ENCODE results near the gene STX1A.

STX1A gene

DNA sequence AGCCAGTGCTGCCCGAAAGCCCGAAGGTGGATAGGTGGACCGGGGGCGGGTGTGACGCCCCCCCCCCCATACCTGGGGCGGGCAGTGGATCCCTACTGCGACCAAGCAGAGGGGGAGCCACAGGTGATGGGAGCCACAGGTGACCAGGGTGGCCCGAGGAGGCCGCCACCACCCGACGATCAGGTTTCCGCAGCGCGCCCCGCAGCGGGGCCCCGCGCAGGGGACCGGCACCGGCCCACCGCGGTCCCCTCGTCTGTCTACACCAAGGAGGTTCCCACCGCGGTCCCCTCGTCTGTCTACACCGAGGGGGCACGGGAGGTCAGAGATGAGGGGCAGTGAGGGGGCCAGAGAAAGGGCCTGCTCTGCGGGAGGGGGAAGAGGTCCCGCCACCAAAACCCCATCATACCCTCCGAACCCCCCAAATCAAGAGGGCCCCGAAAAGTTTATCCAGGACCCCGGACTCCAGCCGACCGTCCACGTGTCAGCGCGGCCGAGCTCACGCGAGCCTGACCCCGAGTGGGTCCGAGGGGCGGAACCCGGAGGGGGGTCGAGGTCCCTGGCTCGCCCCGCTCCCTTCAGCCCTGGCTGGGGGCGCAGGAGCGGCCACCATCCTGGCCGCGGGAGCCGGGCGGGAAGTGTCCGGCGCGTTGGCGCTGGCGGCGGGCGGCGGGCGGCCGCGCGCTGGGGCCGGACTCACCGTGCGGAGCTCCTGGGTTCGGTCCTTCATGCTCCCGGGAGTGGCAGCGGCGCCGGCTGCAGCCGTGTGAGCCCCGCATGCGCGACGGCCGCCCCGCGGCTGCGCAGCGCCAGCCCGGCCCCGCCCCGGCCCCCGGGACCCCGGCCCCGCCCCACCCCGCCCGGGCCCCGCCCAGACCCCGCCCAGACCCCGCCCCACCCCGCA, at the start of gene STX1A:
TSS of gene STX1A (minus strand) at position 765 of the 901 bp plus-strand sequence. CDS start at position 727, 38 bp downstream.
- no peak for DNase-seq

DNA sequence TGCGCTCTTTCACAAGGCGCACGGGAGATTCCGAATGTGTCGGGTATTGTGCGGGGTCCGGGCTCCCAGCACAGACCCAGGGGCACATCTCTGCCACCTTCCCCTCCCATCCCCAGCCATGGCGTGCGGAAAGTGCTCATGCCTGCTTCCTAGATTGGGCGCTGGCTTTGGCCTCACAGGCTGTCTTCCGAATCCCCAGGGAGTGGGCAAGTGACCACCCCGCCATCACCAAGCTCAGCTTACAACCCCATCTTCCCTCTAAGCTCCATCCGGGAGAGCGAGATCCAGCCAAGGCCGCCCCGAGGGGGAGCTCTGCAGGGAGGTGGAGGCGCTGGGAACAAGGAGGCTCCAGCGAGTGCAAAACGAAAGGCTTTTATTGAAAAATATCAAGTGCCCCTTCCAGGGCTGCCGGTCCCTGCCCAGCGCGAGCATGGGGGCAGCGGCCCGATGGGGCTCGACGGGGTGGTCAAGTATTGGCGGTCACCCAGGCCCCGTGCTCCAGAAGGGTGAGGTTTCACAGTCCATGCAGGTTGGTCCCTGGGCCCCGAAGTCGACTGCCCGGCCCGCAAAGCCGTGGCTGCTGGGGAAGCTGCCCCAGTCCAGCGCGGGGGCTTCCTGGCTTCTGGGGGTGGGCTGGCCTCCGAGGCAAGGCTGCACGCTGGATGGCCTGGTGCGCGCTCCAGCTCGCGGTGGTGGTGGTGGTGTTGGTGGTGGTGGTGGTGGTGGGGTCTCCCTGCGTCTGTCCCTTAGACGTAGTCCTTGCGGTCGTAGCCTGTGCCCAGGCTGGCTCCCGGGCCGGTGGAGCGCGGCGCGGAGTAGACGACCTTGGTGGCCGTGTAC, 49.4 kb upstream of the STX1A start:
- no peak for DNase-seq

DNA sequence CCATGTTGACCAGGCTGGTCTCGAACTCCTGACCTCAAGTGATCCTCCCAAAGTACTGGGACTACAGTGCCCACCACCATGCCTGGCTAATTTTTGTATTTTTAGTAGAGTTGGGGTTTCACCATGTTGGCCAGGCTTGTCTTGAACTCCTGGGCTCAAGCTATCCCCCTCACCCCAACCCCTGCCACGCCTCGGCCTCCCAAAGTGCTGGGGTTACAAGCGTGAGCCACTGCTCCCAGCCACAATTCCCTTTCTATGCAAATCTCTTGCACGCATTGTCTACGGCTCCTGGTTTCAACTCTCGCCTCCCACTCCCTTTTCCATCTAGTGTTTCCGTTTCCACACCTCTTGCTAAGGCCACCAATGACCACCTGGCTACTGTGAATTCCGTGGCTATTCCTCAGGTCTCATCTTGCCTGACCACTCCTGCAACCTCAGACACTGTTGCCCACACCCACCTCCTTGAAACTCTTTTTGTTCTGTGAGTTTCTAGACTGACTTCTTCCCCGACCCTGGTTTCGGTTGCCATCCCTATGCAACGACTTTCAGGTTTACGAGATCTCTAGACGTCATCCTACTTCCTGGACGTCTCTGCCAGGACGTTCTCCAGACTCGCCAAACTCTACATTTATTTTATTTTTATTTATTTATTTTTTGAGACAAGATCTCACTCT, 47.2 kb upstream of the STX1A start:
- no peak for DNase-seq

DNA sequence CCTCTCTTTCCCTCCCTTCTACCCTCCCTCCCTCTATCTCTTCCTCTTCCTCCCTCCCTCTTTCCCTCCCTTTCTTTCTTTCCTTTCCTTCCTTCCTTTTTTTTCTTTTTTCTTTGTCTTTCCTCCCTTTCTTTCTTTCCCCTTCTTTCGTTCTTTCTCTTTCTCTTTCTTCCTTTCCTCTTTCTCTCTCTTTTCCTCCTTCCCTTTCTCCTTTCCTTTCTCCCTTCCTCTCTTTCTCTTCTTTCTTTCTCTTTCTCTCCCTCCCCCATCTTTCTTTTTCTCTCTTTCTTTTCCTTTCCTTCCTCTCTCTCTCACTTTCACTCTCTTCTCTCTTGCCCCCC, 43.2 kb upstream of the STX1A start:
- DNase-seq: no peak

DNA sequence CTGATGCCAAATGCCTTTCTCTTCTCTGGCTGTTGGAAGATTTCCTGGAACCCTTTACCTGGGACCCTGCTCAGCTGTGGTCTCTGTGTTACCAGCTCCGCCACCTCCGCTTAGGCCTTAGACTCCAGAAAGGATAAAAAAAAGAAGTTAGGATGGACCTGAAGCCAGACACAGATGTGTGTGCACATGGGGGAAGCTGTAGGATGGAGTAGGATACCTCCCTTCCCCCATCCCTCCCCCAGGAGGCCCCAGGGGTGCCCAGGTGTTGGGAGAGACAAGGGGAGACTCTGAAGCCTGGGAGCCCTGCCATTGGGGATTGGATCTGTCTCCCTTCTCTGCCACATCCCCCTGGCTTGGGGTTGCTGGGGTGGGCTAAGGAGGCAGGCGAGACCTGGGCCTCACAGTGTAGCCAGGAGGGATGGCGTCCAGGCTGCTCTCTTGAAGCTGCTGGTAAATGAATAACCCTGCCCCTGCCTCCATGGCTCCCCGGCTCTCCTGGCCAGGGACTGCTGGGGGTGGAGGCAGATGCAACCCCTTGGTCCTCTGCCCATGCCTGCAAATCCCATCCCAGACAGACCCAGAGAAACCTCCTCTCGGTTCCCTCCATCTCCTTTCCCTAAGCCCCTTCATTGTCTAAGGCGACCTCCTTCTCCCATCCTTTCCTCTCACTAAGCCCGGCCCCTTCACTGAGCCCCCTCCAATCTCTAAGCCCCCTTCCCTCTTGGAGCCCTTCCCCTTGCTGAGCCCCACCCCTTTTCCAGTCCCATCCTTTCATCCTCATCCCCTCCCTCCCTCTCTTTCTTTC, 42.6 kb upstream of the STX1A start:
- DNase-seq: no peak

DNA sequence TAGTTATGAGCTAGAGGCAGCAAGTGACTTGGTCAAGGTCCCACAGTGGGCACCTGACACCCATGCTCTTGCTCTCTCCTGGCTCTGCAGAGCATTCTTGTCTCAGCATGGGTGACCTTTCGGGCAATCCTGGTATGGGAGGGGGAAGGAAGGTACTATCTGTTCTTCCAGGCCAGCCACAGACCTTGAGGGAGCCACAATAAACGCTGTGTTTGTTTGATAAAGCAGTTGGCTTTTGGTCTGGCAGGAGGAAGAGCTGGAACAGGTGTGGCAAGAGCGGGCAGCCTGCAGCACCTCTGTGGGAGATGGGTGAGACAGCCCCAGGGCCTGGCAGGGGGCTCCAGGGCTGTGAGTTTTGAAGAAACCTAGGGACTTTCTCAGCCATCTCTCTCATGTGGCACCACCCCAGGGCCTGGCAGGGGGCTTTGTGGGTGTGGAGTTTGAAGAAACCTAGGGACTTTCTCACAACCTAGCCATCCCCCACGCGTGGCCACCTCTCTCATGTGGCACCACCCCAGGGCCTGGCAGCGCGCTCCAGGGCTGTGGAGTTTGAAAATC, 39.2 kb upstream of the STX1A start:
- no peak for DNase-seq

DNA sequence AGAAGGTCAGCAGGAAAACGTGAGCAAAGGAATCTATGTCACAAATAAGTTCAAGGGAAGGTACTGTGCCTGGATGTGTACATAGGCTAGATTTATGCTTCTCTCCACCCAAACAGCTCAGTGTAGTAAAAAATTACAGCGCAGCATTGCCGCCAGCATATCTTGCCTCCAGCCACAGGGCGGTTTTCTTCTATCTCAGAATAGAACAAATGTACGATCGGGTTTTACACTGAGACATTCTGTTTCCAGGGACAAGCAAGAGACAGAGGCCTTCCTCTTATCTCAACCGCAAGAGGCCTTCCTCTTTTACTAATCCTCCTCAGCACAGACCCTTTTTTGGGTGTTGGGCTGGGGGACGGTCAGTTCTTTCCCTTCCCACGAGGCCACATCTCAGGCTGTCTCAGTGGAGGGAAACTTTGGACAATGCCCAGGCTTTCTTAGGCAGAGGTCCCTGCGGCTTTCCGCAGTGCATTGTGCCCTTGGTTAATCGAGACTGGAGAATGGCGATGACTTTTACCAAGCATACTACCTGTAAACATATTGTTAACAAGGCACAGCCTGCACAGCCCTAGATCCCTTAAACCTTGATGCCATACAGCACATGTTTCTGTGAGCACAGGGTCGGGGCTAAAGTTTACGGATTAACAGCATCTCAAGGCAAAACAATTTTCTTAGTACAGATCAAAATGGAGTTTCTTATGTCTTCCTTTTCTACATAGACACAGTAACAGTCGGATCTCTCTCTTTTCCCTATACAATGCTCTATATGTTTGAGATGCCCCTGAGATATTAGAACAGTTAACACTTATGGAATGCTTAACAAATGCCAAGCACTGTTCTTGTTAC, 30.7 kb upstream of the STX1A start:
- DNase-seq: no peak

DNA sequence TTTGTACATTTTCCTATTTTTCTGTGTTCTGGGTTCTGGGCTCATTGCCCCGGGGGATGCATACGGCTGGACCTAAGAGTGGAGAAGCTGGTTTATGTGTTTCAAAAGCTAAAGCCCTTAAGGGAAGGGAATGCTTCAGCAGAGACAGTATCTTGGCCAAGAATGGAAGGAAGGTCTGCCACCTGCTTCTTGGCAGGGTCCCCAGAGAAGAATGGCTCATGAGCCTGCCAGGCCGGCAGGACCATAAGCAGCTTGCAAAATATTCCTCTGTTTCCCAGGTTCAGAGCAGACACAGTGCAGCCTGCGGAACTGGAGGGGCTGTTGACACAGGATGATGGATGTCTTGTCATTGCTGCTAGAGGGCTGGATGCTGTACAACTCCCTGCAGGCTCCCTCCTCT, 26.9 kb upstream of the STX1A start:
- DNase-seq: peak; percentile 66

DNA sequence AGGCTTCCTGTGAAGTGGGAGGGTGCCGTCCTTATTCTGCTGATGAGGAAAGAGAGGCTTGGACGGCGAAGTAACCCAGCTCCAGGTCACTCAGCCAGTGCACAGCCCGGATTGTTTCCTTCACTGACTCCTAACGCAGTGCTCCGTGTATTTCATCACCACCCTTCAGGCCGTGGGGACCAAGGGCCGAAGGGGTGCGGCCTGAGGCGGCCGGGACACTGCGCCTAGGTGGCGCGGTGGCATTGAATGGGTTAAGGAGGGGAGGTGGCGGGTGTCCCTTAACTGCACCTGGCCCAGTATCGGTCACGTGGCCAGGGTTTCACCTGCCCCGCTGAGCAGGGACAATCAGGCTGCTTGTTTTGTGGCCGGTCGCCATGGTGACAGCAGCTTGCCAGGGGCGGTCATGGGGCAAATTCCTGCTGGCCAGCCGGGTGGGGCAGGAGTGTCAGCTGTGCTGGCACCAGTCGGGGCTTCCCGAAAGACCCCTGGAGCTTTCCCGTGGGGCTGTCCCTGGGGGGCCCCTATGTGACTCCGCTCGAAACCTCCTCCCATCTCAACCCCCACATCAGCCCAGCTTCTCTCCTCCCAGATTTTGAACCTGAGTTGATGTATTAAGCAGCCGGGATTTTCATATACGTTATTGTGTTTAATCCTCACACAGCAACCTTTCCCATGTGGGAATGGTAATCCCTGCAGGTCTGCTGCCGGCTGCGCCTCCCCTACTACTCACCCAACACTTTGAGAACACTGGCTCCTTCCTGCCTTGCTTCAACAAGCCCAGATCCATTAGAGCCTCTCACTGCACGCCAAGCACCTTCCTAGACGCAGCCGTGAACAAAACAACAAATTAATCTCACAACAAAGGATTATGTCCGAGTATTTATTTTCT, 23.5 kb upstream of the STX1A start:
- no peak for DNase-seq

DNA sequence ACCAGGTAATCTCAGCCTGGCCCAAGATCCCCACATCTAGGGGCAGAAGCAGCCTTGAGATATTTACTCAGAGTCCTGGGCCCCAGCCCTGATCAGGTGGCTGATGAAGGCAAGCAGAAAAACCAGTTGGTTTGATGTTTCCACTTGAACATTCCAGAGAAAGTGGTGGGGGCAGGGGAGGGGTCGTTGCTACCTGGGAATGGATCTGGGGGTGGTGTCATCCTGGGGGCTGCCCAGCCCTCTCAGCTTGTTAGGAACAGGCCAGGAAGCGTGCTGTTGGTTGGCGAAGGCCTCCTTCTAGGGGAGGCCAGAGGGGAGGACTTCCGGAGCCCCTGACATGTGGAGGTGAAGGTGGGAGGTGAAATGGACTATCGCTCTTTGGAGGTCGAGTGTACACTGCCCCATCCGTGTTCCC, 22.9 kb upstream of the STX1A start:
- no peak for DNase-seq

DNA sequence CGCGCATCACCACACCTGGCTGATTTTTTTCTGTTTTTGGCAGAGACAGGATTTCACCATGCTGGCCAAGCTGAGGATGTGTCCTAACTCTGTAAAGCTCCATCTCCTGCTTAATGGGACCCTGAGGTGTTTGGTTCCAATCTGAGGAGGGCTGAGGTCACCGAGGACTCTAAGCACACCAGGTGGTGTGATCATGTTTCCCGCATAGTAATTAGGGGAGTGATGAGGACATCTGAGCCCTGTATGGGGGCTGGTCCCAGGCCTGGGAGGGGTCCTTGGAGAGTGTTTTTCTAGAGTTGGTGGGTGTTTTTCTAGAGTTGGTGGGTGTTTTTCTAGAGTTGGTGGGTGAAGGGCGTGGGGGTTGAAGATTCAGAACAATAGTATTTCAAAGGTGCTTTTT, 22.1 kb upstream of the STX1A start:
- DNase-seq: no peak

DNA sequence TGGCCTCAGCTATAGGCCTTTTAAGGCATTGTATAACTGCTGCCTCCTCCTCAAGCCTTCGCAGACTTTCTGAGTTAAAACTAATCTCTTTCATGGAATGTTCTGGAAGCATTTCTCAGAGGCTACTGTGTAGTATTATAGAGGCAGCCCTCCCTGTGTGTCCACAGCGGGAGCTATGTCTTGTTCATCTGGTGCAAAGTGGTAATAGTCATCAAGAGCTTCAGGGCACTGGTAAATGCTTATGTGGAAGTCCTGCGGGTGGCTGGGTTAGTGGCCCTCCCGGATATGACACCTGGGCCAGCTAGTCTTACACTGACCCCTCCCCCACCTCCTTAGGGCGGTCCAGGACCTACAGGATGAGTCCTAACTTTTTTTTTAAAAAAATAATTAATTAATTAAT, 21.3 kb upstream of the STX1A start:
- DNase-seq: no peak

DNA sequence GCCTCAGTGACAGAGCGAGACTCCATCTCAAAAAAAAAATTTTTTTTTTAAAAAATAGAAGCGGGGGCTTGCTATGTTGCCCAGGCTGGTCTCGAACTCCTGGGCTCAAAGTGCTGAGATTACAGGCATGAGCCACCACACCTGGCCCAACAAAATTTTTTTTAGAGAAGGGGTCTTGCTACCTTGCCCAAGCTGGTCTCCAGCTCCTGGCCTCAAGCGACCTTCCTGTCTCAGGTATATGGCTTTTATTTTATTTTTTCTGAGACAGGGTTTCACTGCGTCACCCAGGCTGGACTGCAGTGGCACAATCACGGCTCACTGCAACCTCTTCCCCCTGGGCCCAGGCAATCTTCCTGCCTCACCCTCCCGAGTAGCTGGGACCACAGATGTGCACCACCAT, 20.7 kb upstream of the STX1A start:
- DNase-seq: no peak

DNA sequence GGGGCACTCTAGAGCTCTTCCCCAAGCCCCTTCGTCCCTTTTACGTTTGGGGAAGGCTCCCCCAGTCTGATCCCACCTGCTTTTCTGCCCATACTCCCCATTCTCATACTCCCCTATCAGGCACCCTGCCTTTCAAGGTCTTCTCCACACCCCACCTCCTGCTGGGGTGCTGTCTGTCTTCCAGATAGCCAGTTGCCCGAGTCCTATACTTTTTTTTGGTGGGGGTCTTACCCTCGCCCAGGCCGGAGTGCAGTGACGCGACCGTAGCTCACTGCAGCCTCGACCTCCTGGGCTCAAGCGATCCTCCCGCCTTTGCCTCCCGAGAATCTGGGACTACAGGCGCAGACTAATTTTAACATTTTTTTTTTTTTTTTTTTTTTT, 19.9 kb upstream of the STX1A start:
- DNase-seq: no peak

DNA sequence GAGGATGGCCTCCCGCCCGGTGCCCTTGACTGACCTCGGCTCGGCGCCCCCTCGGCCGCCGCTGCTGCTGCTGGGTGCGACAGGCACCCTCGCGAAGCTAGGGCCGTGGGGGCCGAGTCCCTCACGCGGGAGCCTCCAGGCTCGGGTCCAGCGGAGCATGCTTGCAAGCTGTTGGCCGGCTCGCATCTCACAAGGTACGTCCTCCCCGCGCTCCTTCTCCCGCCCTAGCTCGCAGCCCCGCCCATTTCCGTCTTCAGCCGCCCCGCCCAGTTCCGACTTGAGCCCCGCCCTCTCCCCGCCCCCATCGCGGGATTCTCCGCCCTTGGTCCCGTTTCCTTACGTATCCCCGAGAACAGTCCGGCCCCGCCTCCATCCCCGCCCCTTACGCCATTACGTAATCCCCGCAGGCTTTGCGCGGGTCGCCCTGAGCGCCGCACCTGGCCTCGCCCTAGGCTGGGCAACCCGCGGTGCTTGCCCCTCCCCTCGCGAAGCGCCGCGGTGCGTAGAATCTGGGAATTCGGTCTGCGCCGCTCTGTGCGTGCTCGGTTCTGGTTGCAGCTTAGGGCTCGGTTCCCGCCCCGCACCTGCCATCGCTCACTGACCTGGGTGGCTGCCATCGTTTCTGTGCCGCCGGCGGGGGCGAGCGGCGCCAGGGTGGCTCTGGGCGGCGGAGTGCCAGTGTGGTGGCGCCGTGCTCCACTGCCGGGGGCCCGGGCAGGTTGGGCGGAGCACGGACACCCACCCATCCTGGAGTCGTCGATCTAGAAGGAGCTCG, 19.3 kb upstream of the STX1A start, which contains the start of gene ABHD11:
TSS of gene ABHD11 (minus strand) at position 191 of the 775 bp plus-strand sequence. CDS start at position 159, 32 bp downstream.
- peak; percentile 80 for DNase-seq

DNA sequence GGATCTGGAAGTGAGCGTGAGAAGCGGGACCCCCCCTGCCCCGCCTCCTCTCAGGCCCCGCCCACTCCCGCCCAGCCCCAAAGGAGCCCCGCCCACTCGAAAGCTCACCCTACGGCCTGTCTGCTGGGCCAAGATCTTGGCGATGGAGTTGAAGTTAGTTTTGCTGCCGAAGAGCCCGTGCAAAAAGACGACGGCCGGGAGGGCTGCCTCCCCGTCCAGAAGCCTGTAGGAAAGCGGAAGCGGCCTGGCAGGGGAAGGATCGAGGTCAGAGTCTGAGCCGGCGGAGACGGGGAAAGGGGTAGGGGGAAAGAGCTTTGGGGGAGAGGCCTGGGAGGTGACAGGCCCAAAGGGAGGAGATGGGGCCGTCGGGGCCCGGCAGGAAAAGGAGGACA, 18.7 kb upstream of the STX1A start:
- no peak for DNase-seq

DNA sequence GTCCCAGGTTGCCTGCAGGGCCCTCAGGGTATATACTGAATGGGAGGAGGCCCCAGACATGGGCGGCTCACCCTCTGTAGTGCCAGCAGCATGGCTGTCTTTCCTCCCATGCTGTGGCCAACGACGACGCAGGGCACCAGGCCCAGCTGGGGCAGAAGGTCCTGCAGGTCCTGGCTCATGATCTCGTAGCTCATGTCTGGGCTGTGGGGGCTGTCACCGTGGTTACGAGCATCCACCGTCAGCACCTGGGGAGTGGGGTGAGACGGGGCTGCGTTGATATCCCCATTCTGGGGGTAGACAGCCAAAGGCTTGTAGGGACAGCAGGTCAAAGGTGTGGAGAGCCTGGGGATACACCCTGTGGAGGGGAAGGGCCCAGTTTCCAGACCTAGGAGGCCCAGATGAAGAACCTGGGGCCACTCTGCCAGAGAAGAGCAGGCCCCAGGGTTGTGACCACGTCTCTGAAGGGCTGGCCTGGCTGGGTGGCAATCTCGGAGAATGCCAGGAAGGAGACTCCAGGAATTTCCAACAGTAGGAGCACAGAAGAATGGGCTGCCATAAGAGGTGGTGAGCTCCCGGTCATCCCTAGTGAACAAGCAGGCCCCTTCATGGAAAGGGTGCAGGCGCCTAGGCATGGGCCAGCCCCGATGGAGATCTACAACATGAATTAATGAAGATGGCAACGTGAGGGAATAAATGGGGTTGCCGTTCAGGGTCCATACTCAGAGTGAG, 18.2 kb upstream of the STX1A start:
- DNase-seq: no peak

DNA sequence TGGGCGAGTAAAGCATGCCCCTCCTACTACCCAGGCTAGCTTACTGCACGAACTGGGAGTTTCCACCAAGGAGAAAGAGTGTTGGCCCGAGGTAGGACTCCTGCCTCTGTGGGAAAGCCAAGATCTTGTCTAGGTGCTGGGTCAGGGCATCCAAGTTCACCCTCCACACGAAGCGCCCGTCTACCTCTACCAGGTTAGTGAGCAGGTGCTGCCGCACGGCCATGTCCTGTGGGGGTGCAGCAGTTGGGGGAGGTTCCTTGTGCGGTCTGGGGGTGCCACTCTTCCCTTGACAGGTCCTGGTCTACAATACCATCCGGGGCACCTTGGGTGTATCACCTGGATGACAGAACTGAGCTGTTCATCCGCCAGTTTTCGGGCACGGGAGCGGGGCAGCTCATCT, 17.4 kb upstream of the STX1A start:
- no peak for DNase-seq

DNA sequence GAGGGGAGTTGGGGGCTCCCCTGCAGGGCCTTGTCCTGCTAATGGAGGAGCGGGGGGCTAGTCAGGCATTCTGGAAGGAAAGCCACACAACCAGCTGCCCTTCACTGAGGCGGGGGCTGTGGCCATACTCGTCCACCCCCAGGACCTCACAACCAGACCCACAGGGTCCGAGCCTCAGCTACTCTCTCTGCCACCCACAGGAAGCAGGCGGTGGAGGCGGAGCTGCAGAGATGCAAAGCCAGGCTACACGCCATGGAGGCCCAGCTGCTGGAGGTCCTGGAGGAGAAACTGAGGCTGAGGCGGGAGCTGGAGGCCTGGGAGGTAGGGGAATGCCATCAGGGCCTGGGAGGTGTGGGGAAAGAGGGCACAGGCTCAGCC, 16.0 kb upstream of the STX1A start:
- DNase-seq: no peak
